Hepatocyte (in vitro differentiated cells): ENCODE data around the gene RAD50. TPM values are rescaled to one million over a fixed set of nuclear protein-coding genes. Genes with fewer than 3 reads are reported as not detected.
"Not testable (repeated sequence)": the region's sequence is repeated elsewhere in the genome, so short reads cannot be mapped to it uniquely, and the experiment has no call there.

Source experiments
- DNase-seq: peaks from one replicate; pipeline ENCODE4 v3.0.0-alpha.2; 2016; ENCODE audit warnings: low spot score
- H2AFZ ChIP-seq: fragments of 200-600 bp; sonication (generic); 2 replicates; pipeline ENCODE4 v1.6.0; 2016; ENCODE audit warnings: antibody characterized with exemption, mild to moderate bottlenecking
- H3K27ac ChIP-seq: fragments of 200-600 bp; sonication (generic); 2 replicates; pipeline ENCODE4 v1.5.1; 2016; ENCODE audit warnings: mild to moderate bottlenecking
- H3K27me3 ChIP-seq: fragments of 200-600 bp; sonication (generic); 2 replicates; pipeline ENCODE4 v1.6.1; 2016
- H3K36me3 ChIP-seq: fragments of 200-600 bp; sonication (generic); replicated peaks from 2 replicates; pipeline ENCODE4 v1.5.1; 2016; ENCODE audit warnings: low read depth; ENCODE audit not compliant: insufficient read depth
- H3K4me1 ChIP-seq: fragments of 200-600 bp; sonication (generic); 2 replicates; pipeline ENCODE4 v1.5.1; 2016; ENCODE audit warnings: mild to moderate bottlenecking, moderate library complexity; ENCODE audit not compliant: insufficient read depth
- H3K4me2 ChIP-seq: fragments of 200-600 bp; sonication (generic); 2 replicates; pipeline ENCODE4 v1.6.0; 2016
- H3K4me3 ChIP-seq: fragments of 200-600 bp; sonication (generic); 2 replicates; pipeline ENCODE4 v1.5.1; 2016; ENCODE audit warnings: mild to moderate bottlenecking
- H3K79me2 ChIP-seq: fragments of 200-600 bp; sonication (generic); 2 replicates; pipeline ENCODE4 v1.6.0; 2017; ENCODE audit warnings: mild to moderate bottlenecking
- H3K9me2 ChIP-seq: fragments of 200-600 bp; sonication (generic); replicated peaks from 2 replicates; pipeline ENCODE4 v1.6.0; 2017; ENCODE audit warnings: mild to moderate bottlenecking; ENCODE audit not compliant: insufficient read depth
- H3K9me3 ChIP-seq: fragments of 200-600 bp; sonication (generic); 2 replicates; pipeline ENCODE4 v1.5.1; 2016; ENCODE audit warnings: low read depth, mild to moderate bottlenecking
- H4K20me1 ChIP-seq: fragments of 200-600 bp; sonication (generic); 2 replicates; pipeline ENCODE4 v1.6.0; 2016; ENCODE audit warnings: mild to moderate bottlenecking; ENCODE audit not compliant: insufficient read depth, poor library complexity, severe bottlenecking
- EZH2 ChIP-seq: fragments of 200-600 bp; sonication (generic); IDR thresholded peaks from 2 replicates; pipeline ENCODE4 v1.6.1; 2016; ENCODE audit warnings: antibody characterized with exemption, mild to moderate bottlenecking, borderline replicate concordance
- EZH2phosphoT487 ChIP-seq: fragments of 200-600 bp; sonication (generic); IDR thresholded peaks from one replicate; pipeline ENCODE4 v1.6.1; 2018; ENCODE audit warnings: antibody characterized with exemption, mild to moderate bottlenecking, low read depth, moderate library complexity; ENCODE audit not compliant: unreplicated experiment, severe bottlenecking
- WGBS: methylation state at CpG from one replicate; pipeline ENCODE4 v1.1.6; 2016; ENCODE audit warnings: low lambda C conversion rate; ENCODE audit errors: missing lambda C conversion rate; 5-methylcytosine and 5-hydroxymethylcytosine counted together
- polyA plus RNA-seq: library from polyadenylated mRNA; unstranded; fragments of >200 nt; fragmentation: Nextera tagmentation; extraction: Ambion mirVana; gene quantifications from 2 replicates; pipeline ENCODE4 v1.2.1, GENCODE V29; 2016
- total RNA-seq: library from RNA; depleted of rRNA; stranded (reverse); fragments of >200 nt; gene quantifications from 2 replicates; pipeline ENCODE4 v1.2.3, GENCODE V29; 2014
- TF ChIP-seq, protein P1 (sequence below): fragments of 200-600 bp; sonication (generic); IDR thresholded peaks from 2 replicates; pipeline ENCODE4 v1.5.1; 2016; ENCODE audit warnings: antibody characterized with exemption, mild to moderate bottlenecking; ENCODE audit not compliant: poor library complexity

RAD50 gene
- total and polyA plus RNA-seq, 2 experiments from 2014 or later, result 27.0 to 28.1 TPM

DNA sequence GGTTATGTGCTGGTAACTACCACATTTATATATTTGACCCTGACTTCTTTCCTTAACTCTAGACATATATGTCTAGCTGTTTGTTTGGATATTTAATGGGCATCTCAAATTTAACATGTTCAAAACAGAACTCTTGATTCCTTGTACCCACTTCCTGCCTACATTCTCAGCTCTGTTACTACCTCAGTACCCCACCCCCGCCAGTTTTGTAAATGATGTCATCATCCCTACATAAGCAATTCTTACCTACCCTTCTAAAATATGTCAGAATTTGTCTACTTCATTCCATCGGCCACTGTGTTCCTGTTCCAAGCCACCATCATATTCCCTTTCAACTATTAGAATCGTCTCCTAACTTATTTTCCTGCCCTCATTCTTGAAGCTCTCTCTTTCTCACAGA lies 4.8 kb downstream of the RAD50 start:
- TF ChIP-seq, protein P1, sequence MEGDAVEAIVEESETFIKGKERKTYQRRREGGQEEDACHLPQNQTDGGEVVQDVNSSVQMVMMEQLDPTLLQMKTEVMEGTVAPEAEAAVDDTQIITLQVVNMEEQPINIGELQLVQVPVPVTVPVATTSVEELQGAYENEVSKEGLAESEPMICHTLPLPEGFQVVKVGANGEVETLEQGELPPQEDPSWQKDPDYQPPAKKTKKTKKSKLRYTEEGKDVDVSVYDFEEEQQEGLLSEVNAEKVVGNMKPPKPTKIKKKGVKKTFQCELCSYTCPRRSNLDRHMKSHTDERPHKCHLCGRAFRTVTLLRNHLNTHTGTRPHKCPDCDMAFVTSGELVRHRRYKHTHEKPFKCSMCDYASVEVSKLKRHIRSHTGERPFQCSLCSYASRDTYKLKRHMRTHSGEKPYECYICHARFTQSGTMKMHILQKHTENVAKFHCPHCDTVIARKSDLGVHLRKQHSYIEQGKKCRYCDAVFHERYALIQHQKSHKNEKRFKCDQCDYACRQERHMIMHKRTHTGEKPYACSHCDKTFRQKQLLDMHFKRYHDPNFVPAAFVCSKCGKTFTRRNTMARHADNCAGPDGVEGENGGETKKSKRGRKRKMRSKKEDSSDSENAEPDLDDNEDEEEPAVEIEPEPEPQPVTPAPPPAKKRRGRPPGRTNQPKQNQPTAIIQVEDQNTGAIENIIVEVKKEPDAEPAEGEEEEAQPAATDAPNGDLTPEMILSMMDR, result no peak
- TF ChIP-seq EZH2phosphoT487 (no peak), EZH2 (no peak)
- Histone ChIP-seq H3K79me2 (peaks cover 81% of the 10 kb centered on the region), H3K27me3 (no peaks in the 10 kb centered on the region), H3K4me2 (no peak overlapping the region), H4K20me1 (no peaks in the 10 kb centered on the region), H3K4me3 (no peak overlapping the region), H3K9me2 (no peaks in the 10 kb centered on the region), H3K9me3 (no peaks in the 10 kb centered on the region), H3K4me1 (peaks cover 7% of the 10 kb centered on the region), H2AFZ (no peak overlapping the region), H3K36me3 (no peaks in the 10 kb centered on the region), H3K27ac (no peak overlapping the region)
- DNase-seq, result no peak
- 97% methylated on average over 3 of the region's 3 CpGs for WGBS

GRCh38 chr5:132564555-132564954 lies 7.8 kb downstream of the RAD50 start:
- 97% methylated on average over 2 of the region's 2 CpGs for WGBS
- H3K79me2 ChIP-seq, result peaks cover 81% of the 10 kb centered on the region
- H3K9me2 ChIP-seq, H4K20me1 ChIP-seq, H3K9me3 ChIP-seq, DNase-seq, H3K27me3 ChIP-seq, H3K4me3 ChIP-seq, H2AFZ ChIP-seq, H3K36me3 ChIP-seq, H3K27ac ChIP-seq, H3K4me1 ChIP-seq, H3K4me2 ChIP-seq: not testable (repeated sequence)

DNA sequence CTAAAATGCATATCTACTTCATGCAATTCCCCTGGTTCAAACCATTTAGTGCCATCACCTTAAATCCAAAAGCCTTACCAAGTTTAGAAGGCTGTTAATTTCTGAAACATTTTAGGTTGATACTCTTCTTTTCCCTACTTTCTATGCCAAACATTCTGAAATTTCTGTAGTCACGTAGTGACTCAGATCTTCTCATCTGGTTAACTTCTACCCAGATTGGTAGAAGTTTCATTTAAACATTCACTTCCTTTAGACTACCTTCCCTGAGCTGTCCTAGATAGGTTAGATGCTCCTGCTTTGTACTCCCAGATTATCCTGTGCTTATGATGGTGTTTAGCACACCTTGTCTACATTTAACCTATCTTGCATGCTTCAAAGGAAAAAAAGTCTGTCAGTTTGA lies 9.9 kb downstream of the RAD50 start:
- no peaks in the 10 kb centered on the region for H3K36me3 ChIP-seq
- no peaks in the 10 kb centered on the region for H3K27me3 ChIP-seq
- H3K9me3 ChIP-seq, result no peaks in the 10 kb centered on the region
- H3K79me2 ChIP-seq, result peaks cover 60% of the 10 kb centered on the region
- H4K20me1 ChIP-seq, result no peaks in the 10 kb centered on the region
- no peak for DNase-seq
- no peaks in the 10 kb centered on the region for H3K4me1 ChIP-seq
- no peaks in the 10 kb centered on the region for H3K9me2 ChIP-seq
- 100% methylated on average over 1 of the region's 1 CpG for WGBS
- H3K4me3 ChIP-seq, result no peak overlapping the region
- H2AFZ ChIP-seq, result no peak overlapping the region
- no peak overlapping the region for H3K4me2 ChIP-seq
- H3K27ac ChIP-seq, result no peak overlapping the region
- TF ChIP-seq EZH2 (no peak), EZH2phosphoT487 (no peak)
- TF ChIP-seq, protein P1, result no peak

DNA sequence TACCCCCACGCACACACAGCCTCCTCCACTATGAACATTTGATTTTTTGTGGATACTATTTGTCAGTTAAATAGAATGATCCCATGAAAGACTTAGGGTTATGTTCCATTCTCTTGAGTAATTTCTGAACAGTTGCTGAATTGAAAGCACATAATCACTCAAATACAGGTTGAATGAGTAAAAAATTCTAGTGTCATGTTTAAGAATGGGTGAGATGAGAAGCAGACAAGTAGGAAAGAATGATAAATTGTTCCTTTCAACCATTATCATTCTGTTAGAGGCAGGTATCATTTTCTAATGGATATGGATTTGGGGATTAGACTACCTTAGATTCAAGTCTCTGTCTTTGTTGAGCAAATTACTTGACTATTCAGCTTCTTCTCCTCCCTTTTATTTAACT lies 19.3 kb downstream of the RAD50 start:
- no peaks in the 10 kb centered on the region for H4K20me1 ChIP-seq
- no peak for TF ChIP-seq EZH2
- TF ChIP-seq, protein P1, result no peak
- no peak for TF ChIP-seq EZH2phosphoT487
- H3K9me2 ChIP-seq, result no peaks in the 10 kb centered on the region
- H3K9me3 ChIP-seq, result no peaks in the 10 kb centered on the region
- peaks cover 5% of the 10 kb centered on the region for H3K36me3 ChIP-seq
- no peaks in the 10 kb centered on the region for H3K27me3 ChIP-seq
- no peak for DNase-seq
- H3K27ac ChIP-seq, result no peak overlapping the region
- WGBS, result 90% methylated on average over 1 of the region's 1 CpG
- no peak overlapping the region for H2AFZ ChIP-seq
- H3K4me2 ChIP-seq, result no peak overlapping the region
- H3K79me2 ChIP-seq, result peaks cover 14% of the 10 kb centered on the region
- H3K4me1 ChIP-seq, result no peaks in the 10 kb centered on the region
- H3K4me3 ChIP-seq, result no peak overlapping the region

DNA sequence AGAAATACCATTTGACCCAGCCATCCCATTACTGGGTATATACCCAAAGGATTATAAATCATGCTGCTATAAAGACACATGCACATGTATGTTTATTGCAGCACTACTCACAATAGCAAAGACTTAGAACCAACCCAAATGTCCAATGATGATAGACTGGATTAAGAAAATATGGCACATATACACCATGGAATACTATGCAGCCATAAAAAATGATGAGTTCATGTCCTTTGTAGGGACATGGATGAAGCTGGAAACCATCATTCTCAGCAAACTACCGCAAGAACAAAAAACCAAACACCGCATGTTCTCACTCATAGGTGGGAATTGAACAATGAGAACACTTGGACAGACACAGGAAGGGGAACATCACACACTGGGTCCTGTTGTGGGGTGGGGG lies 27.8 kb downstream of the RAD50 start:
- 100% methylated on average over 2 of the region's 2 CpGs for WGBS
- H3K36me3 ChIP-seq, result not testable (repeated sequence)

More for the DNA sequence above, 27.8 kb downstream of the RAD50 start:
- not testable (repeated sequence) for H3K9me2 ChIP-seq, H3K4me3 ChIP-seq, H3K79me2 ChIP-seq, H2AFZ ChIP-seq, H3K27me3 ChIP-seq, H4K20me1 ChIP-seq, H3K9me3 ChIP-seq, H3K4me2 ChIP-seq, H3K27ac ChIP-seq, DNase-seq, H3K4me1 ChIP-seq
